Stimulated activated CD4-positive, alpha-beta T cell treated with anti-CD3 and anti-CD28 coated beads, TNF-alpha, amount 100 ng/mL, for 48 hours (primary cell): ENCODE results near the gene SCD5.

Source experiments
- DNase-seq, 3 donors: peaks; one replicate each; pipeline ENCODE4 v3.0.0-alpha.2; 2020; ENCODE audit warnings: low read depth in 3 of 3

SCD5 gene

GRCh38 chr4:82630079-82630478 lies 168.5 kb downstream of the SCD5 start:
- DNase-seq = no peak

- DNase-seq = no peak
Measured at GRCh38 chr4:82629238-82630000, 169.2 kb downstream of the SCD5 start.

GRCh38 chr4:82626251-82626868 lies 172.2 kb downstream of the SCD5 start:
- no peak for DNase-seq

- no peak for DNase-seq
Measured at GRCh38 chr4:82624819-82625218, 173.8 kb downstream of the SCD5 start.

- DNase-seq = no peak
Measured at GRCh38 chr4:82623121-82623683, 175.4 kb downstream of the SCD5 start.

GRCh38 chr4:82621251-82621650 lies 177.3 kb downstream of the SCD5 start:
- no peak for DNase-seq

GRCh38 chr4:82620126-82620735 lies 178.4 kb downstream of the SCD5 start:
- no peak for DNase-seq

- no peak for DNase-seq
Measured at GRCh38 chr4:82618103-82618720, 180.4 kb downstream of the SCD5 start.

GRCh38 chr4:82614838-82615449 lies 183.7 kb downstream of the SCD5 start:
- DNase-seq = no peak

GRCh38 chr4:82613121-82613520 lies 185.5 kb downstream of the SCD5 start:
- DNase-seq = no peak

- no peak for DNase-seq
Measured at GRCh38 chr4:82611982-82612381, 186.6 kb downstream of the SCD5 start.

- DNase-seq = no peak
Measured at GRCh38 chr4:82611527-82611926, 187.1 kb downstream of the SCD5 start.

- DNase-seq = no peak
Measured at GRCh38 chr4:82610041-82610440, 188.6 kb downstream of the SCD5 start.

- no peak for DNase-seq
Measured at GRCh38 chr4:82606622-82607021, 192.0 kb downstream of the SCD5 start.

GRCh38 chr4:82604522-82604921 lies 194.1 kb downstream of the SCD5 start:
- no peak for DNase-seq

- DNase-seq = no peak
Measured at GRCh38 chr4:82601242-82602015, 197.2 kb downstream of the SCD5 start.

GRCh38 chr4:82599336-82599735 lies 199.3 kb downstream of the SCD5 start:
- no peak for DNase-seq

- no peak for DNase-seq
Measured at GRCh38 chr4:82594456-82594855, 204.1 kb downstream of the SCD5 start.

- DNase-seq = no peak
Measured at GRCh38 chr4:82593411-82593810, 205.2 kb downstream of the SCD5 start.

GRCh38 chr4:82592639-82593038 lies 206.0 kb downstream of the SCD5 start:
- DNase-seq = no peak

- no peak for DNase-seq
Measured at GRCh38 chr4:82591592-82591991, 207.0 kb downstream of the SCD5 start.
